GM12878 (cell line): ENCODE data around the gene STAB2. TPM values are rescaled to one million over a fixed set of nuclear protein-coding genes. Genes with fewer than 3 reads are reported as not detected.

ENCODE experiments used
- ATAC-seq: fragments of 200-7000 bp; cut with Tn5 transposase; 3 replicates; pipeline ENCODE4 v1.9.1; 2020; ENCODE audit warnings: mild to moderate bottlenecking, moderate library complexity
- BruUV-seq: library from RNA; stranded (reverse); fragments of 400-500 nt; replicated peaks from 2 replicates; lab custom pipeline; 2021; lab: Mats Ljungman, UMichigan
- CTCF ChIA-PET: fragments of 300-600 bp; sonication (Branson Sonifier 250); formaldehyde crosslinking; extraction: SDS; loops from one replicate; lab custom pipeline; 2021; ENCODE audit warnings: inconsistent platforms; lab: Yijun Ruan, JAX
- POLR2A ChIA-PET: fragments of 350-600 bp; formaldehyde crosslinking; extraction: SDS; loops from one replicate; lab custom pipeline; 2021; ENCODE audit warnings: inconsistent platforms; lab: Charles Lee
- RAD21 ChIA-PET: fragments of 300-600 bp; sonication (Branson Sonifier 250); formaldehyde crosslinking; loops from one replicate; lab custom pipeline; 2023; ENCODE audit warnings: antibody characterized with exemption; ENCODE audit not compliant: unreplicated experiment; lab: Charles Lee
- SMC1A ChIA-PET: fragments of 300-600 bp; sonication (Branson Sonifier 250); formaldehyde crosslinking; loops from one replicate; lab custom pipeline; 2023; ENCODE audit not compliant: unreplicated experiment, uncharacterized antibody; lab: Charles Lee
- DNase-seq: peaks from one replicate; pipeline ENCODE4 v3.0.0-alpha.2; 2011; ENCODE audit warnings: low read depth, low spot score
- FAIRE-seq: peaks from 3 replicates; lab custom pipeline; 2011; peaks lifted over from hg19 to GRCh38; lab: Jason Lieb, UNC
- H2AFZ ChIP-seq: 2 replicates; pipeline ENCODE4 v1.6.0; 2011; ENCODE audit warnings: low read depth, low read length, control low read depth; ENCODE audit not compliant: control insufficient read depth
- H3K27ac ChIP-seq: 2 replicates; pipeline ENCODE4 v1.5.1; 2011; ENCODE audit warnings: control low read depth; ENCODE audit not compliant: control insufficient read depth, insufficient read depth
- H3K27me3 ChIP-seq, 2 experiments: replicated peaks in 1 of 2; 2 replicates each; pipeline versions ENCODE4 v1.6.0 to v1.6.1; 2011; ENCODE audit warnings: low read length in 1 of 2; ENCODE audit not compliant: control insufficient read depth in 2 of 2, insufficient read depth in 2 of 2
- H3K36me3 ChIP-seq, 2 experiments: 2 replicates each; pipeline ENCODE4 v1.5.1; 2011; ENCODE audit warnings: low read length in 1 of 2; ENCODE audit not compliant: control insufficient read depth in 2 of 2, insufficient read depth in 2 of 2
- H3K4me1 ChIP-seq: 2 replicates; pipeline ENCODE4 v1.6.1; 2011; ENCODE audit warnings: mild to moderate bottlenecking, low read length, moderate library complexity, mixed read lengths; ENCODE audit not compliant: control insufficient read depth, insufficient read depth
- H3K4me2 ChIP-seq: 2 replicates; pipeline ENCODE4 v1.6.0; 2011; ENCODE audit warnings: control low read depth; ENCODE audit not compliant: control insufficient read depth, insufficient read depth
- H3K4me3 ChIP-seq: fragments of 200-600 bp; sonication (generic); 2 replicates; pipeline ENCODE4 v1.5.1; 2016
- H3K79me2 ChIP-seq: 2 replicates; pipeline ENCODE4 v1.6.0; 2011; ENCODE audit warnings: low read length; ENCODE audit not compliant: control insufficient read depth, insufficient read depth
- H3K9ac ChIP-seq: 2 replicates; pipeline ENCODE4 v1.8.0; 2011; ENCODE audit warnings: low read length, control low read depth, mixed read lengths; ENCODE audit not compliant: control insufficient read depth, insufficient read depth
- H3K9me3 ChIP-seq: replicated peaks from 3 replicates; pipeline ENCODE4 v1.5.1; 2011; ENCODE audit warnings: mild to moderate bottlenecking, low read length; ENCODE audit not compliant: control insufficient read depth, insufficient read depth
- H4K20me1 ChIP-seq: 2 replicates; pipeline ENCODE4 v1.6.0; 2011; ENCODE audit not compliant: control insufficient read depth, insufficient read depth
- ASH2L ChIP-seq: fragments of 300-600, 200-600 bp; sonication (generic); IDR thresholded peaks from 2 replicates; pipeline ENCODE4 v1.6.1; 2017; ENCODE audit warnings: low read depth, mild to moderate bottlenecking, borderline replicate concordance
- ATF7 ChIP-seq: fragments of 450-650 bp; IDR thresholded peaks from 2 replicates; pipeline ENCODE4 v1.6.1; 2016; ENCODE audit warnings: low read depth, mild to moderate bottlenecking
- BMI1 ChIP-seq: fragments of 450-650 bp; IDR thresholded peaks from 2 replicates; pipeline ENCODE4 v1.6.1; 2016; ENCODE audit warnings: mild to moderate bottlenecking, moderate library complexity, borderline replicate concordance
- CREB1 ChIP-seq: IDR thresholded peaks from 2 replicates; pipeline ENCODE4 v1.6.1; 2012; ENCODE audit warnings: low read depth, mild to moderate bottlenecking, inconsistent platforms
- ELK1 ChIP-seq: IDR thresholded peaks from 2 replicates; pipeline ENCODE4 v1.6.1; 2012; ENCODE audit warnings: low read depth, low read length, improper control_type of control experiment
- JUNB ChIP-seq: IDR thresholded peaks from 2 replicates; pipeline ENCODE4 v1.6.1; 2016; ENCODE audit warnings: antibody characterized with exemption, mild to moderate bottlenecking
- SIN3A ChIP-seq: IDR thresholded peaks from 2 replicates; pipeline ENCODE4 v1.6.1; 2012; ENCODE audit warnings: low read depth, low read length, improper control_type of control experiment
- STAT3 ChIP-seq: IDR thresholded peaks from 2 replicates; pipeline ENCODE4 v1.6.1; 2011; ENCODE audit warnings: low read depth, low read length, improper control_type of control experiment
- TCF12 ChIP-seq: IDR thresholded peaks from 2 replicates; pipeline ENCODE4 v1.6.1; 2011; ENCODE audit warnings: low read depth, mild to moderate bottlenecking, low read length
- WGBS: methylation state at CpG from one replicate; pipeline ENCODE4 v1.1.6; 2016; ENCODE audit warnings: low lambda C conversion rate; ENCODE audit not compliant: insufficient replicate concordance, insufficient coverage; ENCODE audit errors: missing lambda C conversion rate; 5-methylcytosine and 5-hydroxymethylcytosine counted together
- in situ Hi-C: fragments of 300-500 bp; cut with MboI; formaldehyde crosslinking; loops from 9 replicates; pipeline ENCODE4 v1.14.3; 2018; ENCODE audit warnings: mixed read lengths
- intact Hi-C: fragments of 100-400 bp; cut with micrococcal nuclease; formaldehyde crosslinking; loops from one replicate; pipeline ENCODE4 v1.14.2; 2022; ENCODE audit not compliant: unreplicated experiment
- polyA plus RNA-seq, 11 experiments: library from polyadenylated mRNA; depleted of rRNA in 4 of 11; unstranded in 6 of 11; stranded (reverse) in 5 of 11; fragments of >200 nt; fragmentation: Nextera tagmentation in 4 of 11; fragmentation: Illumina TruSeq in 1 of 11; extraction: Ambion mirVana in 4 of 11; extraction: Trizol in 1 of 11; gene quantifications; 1 replicate in 1 of 11; 2 replicates in 10 of 11; pipeline versions ENCODE4 v1.2.1 to v1.2.3, GENCODE V29; 2011 to 2016; ENCODE audit warnings: inconsistent platforms in 2 of 11, missing spikeins in 2 of 11, low read depth in 1 of 11
- total RNA-seq, 4 experiments: library from RNA; depleted of rRNA in 3 of 4; stranded (reverse); fragments of >200 nt in 3 of 4; fragmentation: Illumina TruSeq in 1 of 4; extraction: Trizol in 1 of 4; gene quantifications; 2 replicates each; pipeline versions ENCODE4 v1.2.1 to v1.2.3, GENCODE V29; 2013 to 2021
- TF ChIP-seq, protein P1 (sequence below): fragments of 450-650 bp; IDR thresholded peaks from 2 replicates; pipeline ENCODE4 v1.6.1; 2017; ENCODE audit warnings: mild to moderate bottlenecking, low read depth, inconsistent platforms; ENCODE audit not compliant: poor library complexity, severe bottlenecking

Gene STAB2
- total and polyA plus RNA-seq, 10 of the 15 experiments (the other 5 are each of a cell fraction or from before 2014, with no cell fraction given) = 0.37 TPM; not detected in 9

DNA sequence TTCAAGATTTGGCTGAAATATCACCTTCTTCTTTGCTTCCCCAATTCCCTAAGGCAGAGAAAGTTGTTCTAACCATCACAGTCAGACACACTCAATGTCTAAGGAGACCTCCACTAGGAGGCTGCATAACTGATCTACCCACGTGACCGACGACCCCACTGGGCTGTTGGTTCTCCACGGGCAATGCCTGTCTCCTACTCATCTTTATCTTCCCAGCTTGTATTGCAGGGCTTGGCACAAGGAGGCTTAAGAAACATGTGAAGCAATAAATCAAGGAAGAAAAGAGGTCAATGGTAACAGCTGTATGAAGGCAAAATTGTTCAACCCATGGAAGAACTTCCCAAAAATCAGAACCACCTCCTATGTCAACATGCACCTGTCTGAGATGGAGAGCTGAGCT lies 226.9 kb downstream of the STAB2 start:
- 97% methylated on average over 4 of the region's 4 CpGs for WGBS
- no peak overlapping the region for H3K4me2 ChIP-seq
- no peak overlapping the region for H3K27ac ChIP-seq
- TF ChIP-seq STAT3 = no peak
- no peak for TF ChIP-seq JUNB
- no peak for TF ChIP-seq CREB1
- no peak for TF ChIP-seq ATF7
- TF ChIP-seq ASH2L = no peak
- TF ChIP-seq TCF12 = no peak
- TF ChIP-seq ELK1 = no peak
- TF ChIP-seq, protein P1, sequence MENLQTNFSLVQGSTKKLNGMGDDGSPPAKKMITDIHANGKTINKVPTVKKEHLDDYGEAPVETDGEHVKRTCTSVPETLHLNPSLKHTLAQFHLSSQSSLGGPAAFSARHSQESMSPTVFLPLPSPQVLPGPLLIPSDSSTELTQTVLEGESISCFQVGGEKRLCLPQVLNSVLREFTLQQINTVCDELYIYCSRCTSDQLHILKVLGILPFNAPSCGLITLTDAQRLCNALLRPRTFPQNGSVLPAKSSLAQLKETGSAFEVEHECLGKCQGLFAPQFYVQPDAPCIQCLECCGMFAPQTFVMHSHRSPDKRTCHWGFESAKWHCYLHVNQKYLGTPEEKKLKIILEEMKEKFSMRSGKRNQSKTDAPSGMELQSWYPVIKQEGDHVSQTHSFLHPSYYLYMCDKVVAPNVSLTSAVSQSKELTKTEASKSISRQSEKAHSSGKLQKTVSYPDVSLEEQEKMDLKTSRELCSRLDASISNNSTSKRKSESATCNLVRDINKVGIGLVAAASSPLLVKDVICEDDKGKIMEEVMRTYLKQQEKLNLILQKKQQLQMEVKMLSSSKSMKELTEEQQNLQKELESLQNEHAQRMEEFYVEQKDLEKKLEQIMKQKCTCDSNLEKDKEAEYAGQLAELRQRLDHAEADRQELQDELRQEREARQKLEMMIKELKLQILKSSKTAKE = no peak
- no peak for TF ChIP-seq SIN3A
- no peak for TF ChIP-seq BMI1
- H3K9me3 ChIP-seq = no peaks in the 10 kb centered on the region
- ChIA-PET POLR2A (no interaction called here), RAD21 (no interaction called here), CTCF (no interaction called here), SMC1A (interaction anchor here (0.6 to 0.9 kb wide), 2 partner anchors 13 to 288 kb away, joined by 3 read pairs; no protein-coding TSS in a partner anchor)
- peaks cover 0 to 3% of the 10 kb centered on the region in 2 experiments; a peak in 2 of 4 replicates for H3K36me3 ChIP-seq
- H3K27me3 ChIP-seq = no peaks in the 10 kb centered on the region
- in situ Hi-C loops = no loop called here
- H3K4me1 ChIP-seq = no peaks in the 10 kb centered on the region
- no TSS peak for BruUV-seq
- H3K4me3 ChIP-seq = no peak overlapping the region
- FAIRE-seq (no peak), ATAC-seq (no peak), DNase-seq (no peak)
- no peaks in the 10 kb centered on the region for H4K20me1 ChIP-seq
- no peaks in the 10 kb centered on the region for H3K79me2 ChIP-seq
- intact Hi-C loops = no loop called here
- no peak overlapping the region for H2AFZ ChIP-seq
- H3K9ac ChIP-seq = no peak overlapping the region
